Prostate gland (tissue), 2 donors: ENCODE measurements around the gene LPAR4. TPM values are rescaled to one million over a fixed set of nuclear protein-coding genes. Genes with fewer than 3 reads are reported as not detected.

Experiments
- DNase-seq: peaks from one replicate; pipeline ENCODE4 v3.0.0-alpha.2; 2019; ENCODE audit warnings: low spot score
- H3K27ac ChIP-seq, 2 donors: fragments of 200-600 bp; sonication (generic); 2 replicates each; pipeline ENCODE4 v1.5.1; 2017 to 2019
- H3K27me3 ChIP-seq: fragments of 200-600 bp; sonication (generic); replicated peaks from 2 replicates; pipeline ENCODE4 v1.5.1; 2019; ENCODE audit not compliant: insufficient read depth
- H3K36me3 ChIP-seq, 2 donors: fragments of 200-600 bp; sonication (generic); 1 replicate in 1 of 2; 2 replicates in 1 of 2; pipeline versions ENCODE4 v1.5.1 to v1.8.1; 2017 to 2019
- H3K4me1 ChIP-seq: fragments of 200-600 bp; sonication (generic); replicated peaks from 2 replicates; pipeline ENCODE4 v1.5.1; 2019
- H3K4me3 ChIP-seq, 2 donors: fragments of 200-600 bp; sonication (generic); 2 replicates each; pipeline ENCODE4 v1.5.1; 2017 to 2019
- H3K9me3 ChIP-seq: fragments of 200-600 bp; sonication (generic); 2 replicates; pipeline ENCODE4 v1.5.1; 2017
- CTCF ChIP-seq, 4 experiments: fragments of 200-600 bp in 2 of 4; fragments of 450-650 bp in 2 of 4; sonication (generic) in 2 of 4; IDR thresholded peaks; 1 replicate in 3 of 4; 2 replicates in 1 of 4; pipeline ENCODE4 v1.5.1; 2016 to 2019; ENCODE audit warnings: antibody characterized with exemption in 4 of 4, mild to moderate bottlenecking in 2 of 4, moderate library complexity in 2 of 4
- POLR2A ChIP-seq: fragments of 450-650 bp; IDR thresholded peaks from one replicate; pipeline ENCODE4 v1.6.1; 2016; ENCODE audit warnings: antibody characterized with exemption, mild to moderate bottlenecking
- POLR2AphosphoS5 ChIP-seq: sonication (generic); formaldehyde crosslinking; IDR thresholded peaks from one replicate; pipeline ENCODE4 v1.6.1; 2017; ENCODE audit warnings: antibody characterized with exemption
- WGBS: methylation state at CpG from one replicate; pipeline ENCODE4 v1.1.5; 2018; 5-methylcytosine and 5-hydroxymethylcytosine counted together
- intact Hi-C: fragments of 100-400 bp; cut with DNase I; formaldehyde crosslinking; loops from one replicate; pipeline ENCODE4 v1.14.2; 2022
- total RNA-seq, 2 donors: library from RNA; depleted of rRNA; stranded (reverse); fragments of >200 nt; gene quantifications; one replicate each; pipeline ENCODE4 v1.1.0, GENCODE V29; 2016

LPAR4 gene, protein sequence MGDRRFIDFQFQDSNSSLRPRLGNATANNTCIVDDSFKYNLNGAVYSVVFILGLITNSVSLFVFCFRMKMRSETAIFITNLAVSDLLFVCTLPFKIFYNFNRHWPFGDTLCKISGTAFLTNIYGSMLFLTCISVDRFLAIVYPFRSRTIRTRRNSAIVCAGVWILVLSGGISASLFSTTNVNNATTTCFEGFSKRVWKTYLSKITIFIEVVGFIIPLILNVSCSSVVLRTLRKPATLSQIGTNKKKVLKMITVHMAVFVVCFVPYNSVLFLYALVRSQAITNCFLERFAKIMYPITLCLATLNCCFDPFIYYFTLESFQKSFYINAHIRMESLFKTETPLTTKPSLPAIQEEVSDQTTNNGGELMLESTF
- total RNA-seq = 1 to 10 TPM in 1 of 2 donors, not detected in 1; 1.0 TPM

GRCh38 chrX:78747489-78747888 is at the start of gene LPAR4:
Gene LPAR4, plus strand, starts transcription at chrX:78747720. Its CDS starts 7,150 bp downstream, at chrX:78754870.
- no peaks in the 10 kb centered on the region for H3K4me1 ChIP-seq
- intact Hi-C loops = no loop called here
- TF ChIP-seq CTCF (IDR thresholded peaks at IDR 0.05) = no peak

GRCh38 chrX:78706071-78706470 is 41.4 kb upstream of the LPAR4 start:
- 52% methylated on average over 2 of the region's 2 CpGs for WGBS
- no peaks in the 10 kb centered on the region for H3K4me1 ChIP-seq
- TF ChIP-seq POLR2AphosphoS5 = no peak
- TF ChIP-seq CTCF (IDR thresholded peaks at IDR 0.05) = no peak
- TF ChIP-seq POLR2A = no peak
- no peak overlapping the region for H3K27ac ChIP-seq
- DNase-seq = no peak
- H3K4me3 ChIP-seq = no peak overlapping the region
- intact Hi-C loops = no loop called here
- H3K9me3 ChIP-seq = no peaks in the 10 kb centered on the region
- H3K36me3 ChIP-seq = no peaks in the 10 kb centered on the region
- no peaks in the 10 kb centered on the region for H3K27me3 ChIP-seq

More at GRCh38 chrX:78747489-78747888, at the start of gene LPAR4:
- H3K9me3 ChIP-seq = no peaks in the 10 kb centered on the region
- 10% methylated on average over 9 of the region's 9 CpGs for WGBS
- H3K27ac ChIP-seq = no peak within 1 kb of the TSS
- no peaks in the 10 kb centered on the region for H3K36me3 ChIP-seq
- no peaks in the 10 kb centered on the region for H3K27me3 ChIP-seq
- no peak within 1 kb of the TSS for H3K4me3 ChIP-seq
- no peak for DNase-seq

DNA sequence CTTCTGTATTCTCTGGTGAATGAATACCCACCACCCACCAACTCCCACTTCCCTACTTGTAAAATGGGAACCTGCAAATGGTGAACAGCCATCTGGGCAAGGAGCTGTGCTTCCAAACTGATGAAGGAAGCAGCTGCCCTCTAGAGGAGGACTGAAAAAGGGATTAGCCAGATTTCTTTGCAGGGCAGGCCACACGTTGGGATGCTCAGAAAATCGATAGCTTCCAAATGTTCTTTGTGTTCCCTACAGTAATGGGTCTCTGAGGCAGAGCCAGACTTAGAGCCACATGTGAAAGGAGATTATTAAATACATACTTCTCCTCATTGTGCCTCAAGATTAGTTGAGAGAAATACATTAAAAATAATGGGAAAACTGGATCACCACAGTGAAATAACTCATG is 39.3 kb upstream of the LPAR4 start:
- no peaks in the 10 kb centered on the region for H3K36me3 ChIP-seq

DNA sequence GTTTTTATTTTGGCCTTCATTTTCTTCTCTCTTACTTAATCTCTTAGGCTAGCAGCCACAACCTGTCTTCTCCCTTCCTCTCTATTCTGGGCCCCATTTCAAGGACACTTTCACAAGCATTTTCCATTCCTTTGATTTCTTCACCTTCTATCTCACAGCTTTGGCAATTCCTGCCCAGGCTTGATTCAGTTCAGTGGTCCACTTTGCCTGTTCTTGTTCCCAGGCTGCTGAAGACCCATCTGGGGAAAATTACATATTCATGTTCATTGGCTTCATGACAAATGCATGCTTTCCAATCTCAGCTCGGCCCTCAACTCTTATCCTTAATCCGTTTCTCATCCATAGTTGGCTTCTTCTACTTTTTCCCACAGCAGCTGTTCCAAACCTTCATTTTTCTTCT is 38.7 kb upstream of the LPAR4 start:
- no peak overlapping the region for H3K4me3 ChIP-seq
- no peak overlapping the region for H3K27ac ChIP-seq
- peak; percentile 3 for DNase-seq
- TF ChIP-seq POLR2AphosphoS5 (no peak), POLR2A (no peak), CTCF (IDR thresholded peaks at IDR 0.05) (no peak)
- no peaks in the 10 kb centered on the region for H3K4me1 ChIP-seq
- no peaks in the 10 kb centered on the region for H3K9me3 ChIP-seq
- no peaks in the 10 kb centered on the region for H3K27me3 ChIP-seq
- no peaks in the 10 kb centered on the region for H3K36me3 ChIP-seq
- WGBS = 22% methylated on average over 2 of the region's 2 CpGs
- intact Hi-C loops = no loop called here

More for the DNA sequence above, 39.3 kb upstream of the LPAR4 start:
- Histone ChIP-seq H3K27me3 (no peaks in the 10 kb centered on the region), H3K27ac (no peak overlapping the region), H3K9me3 (no peaks in the 10 kb centered on the region), H3K4me3 (no peak overlapping the region), H3K4me1 (no peaks in the 10 kb centered on the region)
- 20% methylated on average over 2 of the region's 2 CpGs for WGBS
- no peak for DNase-seq
- intact Hi-C loops = no loop called here
- TF ChIP-seq POLR2A (no peak), CTCF (IDR thresholded peaks at IDR 0.05) (no peak), POLR2AphosphoS5 (no peak)

GRCh38 chrX:78710171-78710570 is 37.3 kb upstream of the LPAR4 start:
- Histone ChIP-seq H3K9me3 (no peaks in the 10 kb centered on the region), H3K27me3 (no peaks in the 10 kb centered on the region), H3K27ac (no peak overlapping the region), H3K4me3 (no peak overlapping the region), H3K4me1 (no peaks in the 10 kb centered on the region), H3K36me3 (no peaks in the 10 kb centered on the region)
- intact Hi-C loops = no loop called here
- DNase-seq = no peak
- TF ChIP-seq CTCF (IDR thresholded peaks at IDR 0.05) (no peak), POLR2AphosphoS5 (no peak), POLR2A (no peak)
- 52% methylated on average over 1 of the region's 1 CpG for WGBS
